Posterior cingulate gyrus (tissue), 11 donors: ENCODE results near the gene XXYLT1.
A peak's percentile ranks its signal among the peaks of the same experiment; 100 is the strongest.

ENCODE experiments used
- DNase-seq, 10 donors: peaks; one replicate each; pipeline versions ENCODE4 v3.0.0 to v3.0.0-alpha.2; 2020 to 2021; ENCODE audit warnings: mixed read lengths in 3 of 10
- intact Hi-C: fragments of 100-400 bp; cut with DNase I; formaldehyde crosslinking; loops from one replicate; pipeline ENCODE4 v1.15.1; 2023

Gene XXYLT1

GRCh38 chr3:195268576-195269309 is 2.2 kb downstream of the XXYLT1 start:
- DNase-seq = peak in 2 of 10 donors; percentile 17 to 70
- intact Hi-C loops = loop anchor here (10.0 kb wide), 1 partner anchor 504 kb away; no protein-coding TSS in a partner anchor

GRCh38 chr3:195267096-195267495 is 3.9 kb downstream of the XXYLT1 start:
- intact Hi-C loops = loop anchor here (10.0 kb wide), 1 partner anchor 502 kb away; no protein-coding TSS in a partner anchor
- peak in 2 of 10 donors; percentile 27 to 61 for DNase-seq

GRCh38 chr3:195266428-195266827 is 4.5 kb downstream of the XXYLT1 start:
- no peak for DNase-seq
- intact Hi-C loops = loop anchor here (10.0 kb wide), 1 partner anchor 502 kb away; no protein-coding TSS in a partner anchor

GRCh38 chr3:195265363-195265976 is 5.5 kb downstream of the XXYLT1 start:
- intact Hi-C loops = loop anchor here (10.0 kb wide), 1 partner anchor 501 kb away; no protein-coding TSS in a partner anchor
- DNase-seq = peak in 2 of 10 donors; percentile 18 to 46

GRCh38 chr3:195263925-195264600 is 6.9 kb downstream of the XXYLT1 start:
- intact Hi-C loops = loop anchor here (10.0 kb wide), 1 partner anchor 499 kb away; no protein-coding TSS in a partner anchor
- DNase-seq = peak in 2 of 10 donors; percentile 17 to 74

- peak in 1 of 10 donors; percentile 50 for DNase-seq
Measured at GRCh38 chr3:195263193-195263924, 7.6 kb downstream of the XXYLT1 start.

GRCh38 chr3:195261925-195262324 is 9.0 kb downstream of the XXYLT1 start:
- no peak for DNase-seq
- intact Hi-C loops = loop anchor here (10.0 kb wide), 1 partner anchor 497 kb away; no protein-coding TSS in a partner anchor

More at GRCh38 chr3:195263193-195263924, 7.6 kb downstream of the XXYLT1 start:
- intact Hi-C loops = loop anchor here (10.0 kb wide), 1 partner anchor 499 kb away; no protein-coding TSS in a partner anchor

- intact Hi-C loops = loop anchor here (10.0 kb wide), 1 partner anchor 496 kb away; no protein-coding TSS in a partner anchor
Measured at GRCh38 chr3:195260280-195260905, 10.6 kb downstream of the XXYLT1 start.

GRCh38 chr3:195259475-195260279 is 11.3 kb downstream of the XXYLT1 start:
- DNase-seq = peak; percentile 59 to 96 (median 78)
- intact Hi-C loops = loop anchor here (1.0 to 10.0 kb wide), 4 partner anchors 107 to 574 kb away; partner anchors contain the start of gene FAM43A

More at GRCh38 chr3:195260280-195260905, 10.6 kb downstream of the XXYLT1 start:
- peak in 3 of 10 donors; percentile 39 to 90 (median 75) for DNase-seq

- DNase-seq = no peak
- intact Hi-C loops = loop anchor here (1.0 to 10.0 kb wide), 3 partner anchors 107 to 574 kb away; partner anchors contain the start of gene FAM43A
Measured at GRCh38 chr3:195259154-195259474, 11.8 kb downstream of the XXYLT1 start.

GRCh38 chr3:195258449-195259153 is 12.4 kb downstream of the XXYLT1 start:
- intact Hi-C loops = loop anchor here (1.0 to 10.0 kb wide), 3 partner anchors 106 to 573 kb away; partner anchors contain the start of gene FAM43A
- DNase-seq = peak in 2 of 10 donors; percentile 50 to 69

- intact Hi-C loops = loop anchor here (5.0 to 10.0 kb wide), 2 partner anchors 105 to 123 kb away; no protein-coding TSS in a partner anchor
- DNase-seq = peak in 2 of 10 donors; percentile 52 to 73
Measured at GRCh38 chr3:195257454-195258448, 13.2 kb downstream of the XXYLT1 start.

GRCh38 chr3:195256639-195257453 is 14.1 kb downstream of the XXYLT1 start:
- intact Hi-C loops = loop anchor here (5.0 to 10.0 kb wide), 2 partner anchors 105 to 122 kb away; no protein-coding TSS in a partner anchor
- peak in 2 of 10 donors; percentile 28 to 75 for DNase-seq

GRCh38 chr3:195255571-195256501 is 15.1 kb downstream of the XXYLT1 start:
- DNase-seq = peak in 2 of 10 donors; percentile 47 to 79
- intact Hi-C loops = loop anchor here (5.0 to 10.0 kb wide), 2 partner anchors 104 to 121 kb away; no protein-coding TSS in a partner anchor
